Activated T-cell treated with anti-CD3 and anti-CD28 coated beads for 1 hour (primary cell): ENCODE data around the gene PIGR.

Experiments
- DNase-seq: peaks from one replicate; pipeline ENCODE4 v3.0.0-alpha.2; 2020; ENCODE audit warnings: low read depth

The PIGR gene

GRCh38 chr1:206909883-206910318, 36.4 kb downstream of the PIGR start:
- DNase-seq, result no peak

GRCh38 chr1:206909161-206909882, 36.9 kb downstream of the PIGR start:
- DNase-seq, result peak; percentile 44

GRCh38 chr1:206908038-206908437, 38.2 kb downstream of the PIGR start:
- DNase-seq, result no peak

- DNase-seq, result no peak
Observed at GRCh38 chr1:206907304-206907991, 38.8 kb downstream of the PIGR start.

- DNase-seq, result no peak
Observed at GRCh38 chr1:206905295-206906164, 40.7 kb downstream of the PIGR start.

- DNase-seq, result no peak
Observed at GRCh38 chr1:206904423-206905142, 41.7 kb downstream of the PIGR start.

GRCh38 chr1:206903687-206904086, 42.6 kb downstream of the PIGR start:
- DNase-seq, result no peak

- DNase-seq, result no peak
Observed at GRCh38 chr1:206902702-206903101, 43.6 kb downstream of the PIGR start.

- DNase-seq, result no peak
Observed at GRCh38 chr1:206901944-206902343, 44.3 kb downstream of the PIGR start.

- no peak for DNase-seq
Observed at GRCh38 chr1:206900149-206900548, 46.1 kb downstream of the PIGR start.

- DNase-seq, result no peak
Observed at GRCh38 chr1:206899717-206900116, 46.5 kb downstream of the PIGR start.

- no peak for DNase-seq
Observed at GRCh38 chr1:206898915-206899431, 47.3 kb downstream of the PIGR start.

- no peak for DNase-seq
Observed at GRCh38 chr1:206898089-206898914, 48.0 kb downstream of the PIGR start.

- no peak for DNase-seq
Observed at GRCh38 chr1:206897175-206897574, 49.1 kb downstream of the PIGR start, which contains the start of gene IL24. TSS of gene IL24 (plus strand) at chr1:206897443. CDS start at chr1:206897833, 390 bp downstream.

GRCh38 chr1:206896261-206896660, 50.0 kb downstream of the PIGR start:
- no peak for DNase-seq

- DNase-seq, result no peak
Observed at GRCh38 chr1:206895837-206896242, 50.4 kb downstream of the PIGR start.

- DNase-seq, result no peak
Observed at GRCh38 chr1:206895325-206895724, 50.9 kb downstream of the PIGR start.

- DNase-seq, result no peak
Observed at GRCh38 chr1:206893380-206893779, 52.9 kb downstream of the PIGR start.

GRCh38 chr1:206892351-206892984, 53.8 kb downstream of the PIGR start:
- DNase-seq, result no peak

- DNase-seq, result no peak
Observed at GRCh38 chr1:206891412-206891811, 54.9 kb downstream of the PIGR start.
